Left ventricle myocardium inferior (tissue), 1 donor: ENCODE measurements around the gene PLEKHJ1. TPM values are rescaled to one million over a fixed set of nuclear protein-coding genes. Genes with fewer than 3 reads are reported as not detected.

Experiments
- DNase-seq: peaks from one replicate; pipeline ENCODE4 v3.0.0-alpha.2; 2020
- H3K27ac ChIP-seq: fragments of 200-600 bp; replicated peaks from 2 replicates; pipeline ENCODE4 v1.8.0; 2021
- H3K27me3 ChIP-seq: fragments of 200-600 bp; 2 replicates; pipeline ENCODE4 v1.8.0; 2021; ENCODE audit warnings: low read depth
- H3K36me3 ChIP-seq: fragments of 200-600 bp; 2 replicates; pipeline ENCODE4 v1.8.0; 2021
- H3K4me1 ChIP-seq: fragments of 200-600 bp; 2 replicates; pipeline ENCODE4 v1.8.0; 2021
- H3K4me3 ChIP-seq: fragments of 200-600 bp; 2 replicates; pipeline ENCODE4 v1.8.0; 2021; ENCODE audit warnings: mild to moderate bottlenecking, moderate library complexity
- H3K9me3 ChIP-seq: fragments of 200-600 bp; replicated peaks from 2 replicates; pipeline ENCODE4 v1.8.0; 2021
- intact Hi-C: fragments of 100-400 bp; cut with micrococcal nuclease; formaldehyde crosslinking; loops from one replicate; pipeline ENCODE4 v1.11.0; 2022
- total RNA-seq: library from RNA; stranded (reverse); fragmentation: NEBNext Ultra II Directional; extraction: Animal tissue kit (Norgen Biotek cat#: 25700); gene quantifications from one replicate; pipeline ENCODE4 v1.2.1, GENCODE V29; 2021
- TF ChIP-seq, protein P1 (sequence below): fragments of 200-600 bp; IDR thresholded peaks from 2 replicates; pipeline ENCODE4 v1.8.0; 2021; ENCODE audit warnings: antibody characterized with exemption, mild to moderate bottlenecking, borderline replicate concordance
- donor health status: DM: no; HTN: yes; CAD: no; lungs with severe emphysema.

The PLEKHJ1 gene
- total RNA-seq, 1 donor from 2014 or later = 47.8 TPM

DNA sequence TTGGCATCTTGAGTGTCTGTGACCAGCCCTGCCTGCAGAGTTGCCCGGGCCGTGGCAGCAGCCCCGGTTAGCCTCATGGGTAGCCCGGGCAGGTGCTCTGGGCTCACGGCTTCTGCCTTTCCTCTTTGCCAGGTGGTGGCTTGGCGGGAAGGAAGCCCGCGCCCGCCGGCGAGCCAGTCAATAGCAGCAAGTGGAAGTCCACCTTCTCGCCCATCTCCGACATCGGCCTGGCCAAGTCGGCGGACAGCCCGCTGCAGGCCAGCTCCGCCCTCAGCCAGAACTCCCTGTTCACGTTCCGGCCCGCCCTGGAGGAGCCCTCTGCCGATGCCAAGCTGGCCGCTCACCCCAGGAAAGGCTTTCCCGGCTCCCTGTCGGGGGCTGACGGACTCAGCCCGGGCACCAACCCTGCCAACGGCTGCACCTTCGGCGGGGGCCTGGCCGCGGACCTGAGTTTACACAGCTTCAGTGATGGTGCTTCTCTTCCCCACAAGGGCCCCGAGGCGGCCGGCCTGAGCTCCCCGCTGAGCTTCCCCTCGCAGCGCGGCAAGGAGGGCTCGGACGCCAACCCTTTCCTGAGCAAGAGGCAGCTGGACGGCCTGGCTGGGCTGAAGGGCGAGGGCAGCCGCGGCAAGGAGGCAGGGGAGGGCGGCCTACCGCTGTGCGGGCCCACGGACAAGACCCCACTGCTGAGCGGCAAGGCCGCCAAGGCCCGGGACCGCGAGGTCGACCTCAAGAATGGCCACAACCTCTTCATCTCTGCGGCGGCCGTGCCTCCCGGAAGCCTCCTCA is 9.9 kb downstream of the PLEKHJ1 start:
- intact Hi-C loops = no loop called here
- no peaks in the 10 kb centered on the region for H3K27me3 ChIP-seq
- H3K36me3 ChIP-seq = peaks cover 91% of the 10 kb centered on the region
- no peaks in the 10 kb centered on the region for H3K9me3 ChIP-seq
- H3K27ac ChIP-seq = no peak overlapping the region
- peaks cover 13% of the 10 kb centered on the region for H3K4me1 ChIP-seq
- no peak for DNase-seq
- TF ChIP-seq, protein P1, sequence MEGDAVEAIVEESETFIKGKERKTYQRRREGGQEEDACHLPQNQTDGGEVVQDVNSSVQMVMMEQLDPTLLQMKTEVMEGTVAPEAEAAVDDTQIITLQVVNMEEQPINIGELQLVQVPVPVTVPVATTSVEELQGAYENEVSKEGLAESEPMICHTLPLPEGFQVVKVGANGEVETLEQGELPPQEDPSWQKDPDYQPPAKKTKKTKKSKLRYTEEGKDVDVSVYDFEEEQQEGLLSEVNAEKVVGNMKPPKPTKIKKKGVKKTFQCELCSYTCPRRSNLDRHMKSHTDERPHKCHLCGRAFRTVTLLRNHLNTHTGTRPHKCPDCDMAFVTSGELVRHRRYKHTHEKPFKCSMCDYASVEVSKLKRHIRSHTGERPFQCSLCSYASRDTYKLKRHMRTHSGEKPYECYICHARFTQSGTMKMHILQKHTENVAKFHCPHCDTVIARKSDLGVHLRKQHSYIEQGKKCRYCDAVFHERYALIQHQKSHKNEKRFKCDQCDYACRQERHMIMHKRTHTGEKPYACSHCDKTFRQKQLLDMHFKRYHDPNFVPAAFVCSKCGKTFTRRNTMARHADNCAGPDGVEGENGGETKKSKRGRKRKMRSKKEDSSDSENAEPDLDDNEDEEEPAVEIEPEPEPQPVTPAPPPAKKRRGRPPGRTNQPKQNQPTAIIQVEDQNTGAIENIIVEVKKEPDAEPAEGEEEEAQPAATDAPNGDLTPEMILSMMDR = no peak
- no peak overlapping the region for H3K4me3 ChIP-seq

DNA sequence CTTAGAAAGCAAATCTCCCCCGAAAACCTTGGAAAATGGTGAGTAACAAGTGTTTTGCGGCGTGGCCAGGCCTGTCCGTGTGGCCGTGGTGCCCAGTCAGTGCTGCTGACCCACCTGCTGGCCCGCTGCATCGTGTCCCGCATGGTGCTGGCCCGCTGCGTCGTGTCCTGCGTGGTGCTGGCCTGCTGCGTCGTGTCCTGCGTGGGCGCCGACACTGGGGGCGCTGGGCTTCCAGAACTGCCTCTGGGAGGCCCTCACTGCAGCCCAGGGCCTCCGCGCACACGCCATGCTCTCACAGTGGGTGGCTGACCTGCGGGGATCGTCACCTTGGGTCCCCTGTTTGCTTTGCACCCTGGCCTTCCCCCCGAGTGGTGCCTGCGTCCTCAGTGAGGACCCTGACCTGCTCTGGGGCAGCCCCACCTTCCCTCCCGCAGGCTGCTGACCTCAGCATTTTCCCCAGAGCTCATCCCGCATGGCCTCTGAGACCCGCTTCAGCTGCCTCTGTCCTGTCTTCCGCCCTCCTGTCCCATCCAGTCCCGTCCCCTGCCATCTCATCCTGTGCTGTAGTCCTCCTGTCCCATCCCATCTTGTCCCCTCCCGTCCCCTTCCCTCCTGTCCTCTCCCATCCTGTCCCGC is 10.6 kb downstream of the PLEKHJ1 start:
- Histone ChIP-seq H3K4me3 (no peak overlapping the region), H3K4me1 (peaks cover 14% of the 10 kb centered on the region), H3K27ac (no peak overlapping the region), H3K9me3 (no peaks in the 10 kb centered on the region), H3K36me3 (peaks cover 97% of the 10 kb centered on the region), H3K27me3 (no peaks in the 10 kb centered on the region)
- TF ChIP-seq, protein P1 = no peak
- DNase-seq = no peak
- intact Hi-C loops = no loop called here

DNA sequence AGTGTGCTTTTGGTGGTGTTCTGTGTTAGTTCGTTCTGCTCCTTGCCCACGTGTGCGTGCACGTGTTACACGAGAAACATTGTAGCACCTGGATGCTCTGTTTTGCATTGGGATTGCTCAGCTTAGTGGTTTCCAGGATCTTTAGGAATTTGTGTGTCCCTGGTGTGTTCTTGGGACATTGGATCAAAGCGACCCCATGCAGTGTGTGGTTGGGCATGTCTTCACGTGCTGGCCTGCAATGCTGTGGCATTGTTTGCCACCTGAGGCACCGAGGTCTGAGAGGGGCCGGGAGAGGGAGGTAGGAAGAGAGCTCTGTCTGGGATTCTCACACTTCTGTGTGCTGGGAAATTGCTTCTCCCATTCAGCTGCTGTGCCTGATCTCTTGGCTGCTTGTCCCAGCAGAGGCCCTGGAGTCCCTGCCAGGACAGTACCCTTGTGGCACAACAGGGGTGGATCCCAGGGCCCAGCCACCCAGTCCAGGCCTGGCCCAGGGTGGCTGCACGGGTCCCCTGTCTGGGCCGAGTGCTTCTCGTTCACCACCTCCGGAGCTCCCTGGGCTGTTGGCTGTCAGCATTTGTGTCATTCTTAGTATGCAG is 11.3 kb downstream of the PLEKHJ1 start:
- no peak for DNase-seq
- TF ChIP-seq, protein P1 = no peak
- Histone ChIP-seq H3K36me3 (peaks cover 97% of the 10 kb centered on the region), H3K4me3 (no peak overlapping the region), H3K27me3 (no peaks in the 10 kb centered on the region), H3K4me1 (peaks cover 14% of the 10 kb centered on the region), H3K27ac (no peak overlapping the region), H3K9me3 (no peaks in the 10 kb centered on the region)
- intact Hi-C loops = no loop called here

DNA sequence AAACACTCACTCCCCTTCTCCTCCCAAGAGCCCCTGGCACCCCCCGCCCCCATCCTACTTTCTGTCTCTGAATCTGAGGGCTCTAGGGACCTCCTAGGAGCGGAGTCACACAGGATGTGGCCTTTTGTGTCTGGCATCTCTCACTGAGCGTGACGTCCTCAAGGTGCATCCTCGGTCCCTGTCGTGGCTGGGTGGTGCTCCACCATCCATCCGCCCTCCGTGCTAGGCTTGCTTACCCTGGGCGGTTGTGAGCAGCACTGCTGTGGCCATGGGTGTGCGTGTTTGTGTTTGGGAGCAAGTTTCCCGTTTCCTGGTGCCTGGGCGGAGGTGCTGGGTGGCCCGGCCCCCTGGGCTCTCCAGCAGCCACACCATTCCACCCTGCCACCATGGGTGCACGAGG is 12.2 kb downstream of the PLEKHJ1 start:
- H3K27ac ChIP-seq = no peak overlapping the region
- intact Hi-C loops = no loop called here
- H3K27me3 ChIP-seq = no peaks in the 10 kb centered on the region
- H3K4me1 ChIP-seq = peaks cover 14% of the 10 kb centered on the region
- no peak for DNase-seq
- TF ChIP-seq, protein P1 = no peak
- H3K36me3 ChIP-seq = peaks cover 97% of the 10 kb centered on the region
- H3K9me3 ChIP-seq = no peaks in the 10 kb centered on the region
- H3K4me3 ChIP-seq = no peak overlapping the region

DNA sequence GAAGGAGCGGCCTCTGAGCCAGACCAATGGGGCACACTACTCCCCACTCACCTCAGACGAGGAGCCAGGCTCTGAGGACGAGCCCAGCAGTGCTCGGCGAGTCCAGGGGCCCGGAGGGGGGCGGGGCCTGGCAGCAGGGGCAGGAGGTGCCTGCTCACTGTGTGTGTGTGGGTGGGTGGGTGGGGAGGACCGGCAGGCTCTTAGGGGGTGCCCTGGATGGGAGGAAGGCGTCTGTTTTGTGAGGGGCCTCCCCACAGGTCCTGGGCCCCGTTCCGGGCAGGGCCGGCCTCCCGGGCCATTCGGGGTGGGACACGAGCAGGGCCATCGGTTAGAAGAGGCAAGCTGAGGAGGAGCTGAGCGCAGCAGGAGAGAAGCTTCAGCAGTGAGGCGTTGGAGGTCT is 12.7 kb downstream of the PLEKHJ1 start:
- no peaks in the 10 kb centered on the region for H3K9me3 ChIP-seq
- peaks cover 97% of the 10 kb centered on the region for H3K36me3 ChIP-seq
- no peaks in the 10 kb centered on the region for H3K27me3 ChIP-seq
- DNase-seq = no peak
- H3K4me3 ChIP-seq = no peak overlapping the region
- peaks cover 14% of the 10 kb centered on the region for H3K4me1 ChIP-seq
- intact Hi-C loops = no loop called here
- TF ChIP-seq, protein P1 = no peak
- no peak overlapping the region for H3K27ac ChIP-seq
